Right lobe of liver (tissue), 6 donors: ENCODE measurements around the gene LRRC7. TPM values are rescaled to one million over a fixed set of nuclear protein-coding genes. Genes with fewer than 3 reads are reported as not detected.

ENCODE experiments used
- ATAC-seq, 4 donors: fragments of 200-7000 bp; cut with Tn5 transposase; one replicate each; pipeline ENCODE4 v1.9.1; 2020; ENCODE audit warnings: mild to moderate bottlenecking in 4 of 4, moderate library complexity in 4 of 4
- DNase-seq, 3 donors: peaks; one replicate each; pipeline ENCODE4 v3.0.0-alpha.2; 2020
- H3K27ac ChIP-seq, 3 donors: fragments of 200-600 bp; one replicate each; pipeline ENCODE4 v1.8.0; 2022
- H3K27me3 ChIP-seq, 2 donors: fragments of 200-600 bp; one replicate each; pipeline ENCODE4 v1.8.0; 2022
- H3K36me3 ChIP-seq, 4 donors: fragments of 200-600 bp; sonication (generic) in 1 of 4; one replicate each; pipeline versions ENCODE4 v1.5.1 to v1.8.0; 2017 to 2022; ENCODE audit warnings: control low read depth in 1 of 4
- H3K4me1 ChIP-seq, 4 donors: fragments of 200-600 bp; sonication (generic) in 1 of 4; one replicate each; pipeline versions ENCODE4 v1.5.1 to v1.8.0; 2017 to 2022; ENCODE audit warnings: control low read depth in 1 of 4
- H3K4me3 ChIP-seq, 3 donors: fragments of 200-600 bp; one replicate each; pipeline ENCODE4 v1.8.0; 2022
- H3K9me3 ChIP-seq, 4 donors: fragments of 200-600 bp; sonication (generic) in 1 of 4; one replicate each; pipeline versions ENCODE4 v1.5.1 to v1.8.0; 2017 to 2022; ENCODE audit warnings: control low read depth in 1 of 4
- CTCF ChIP-seq, 4 donors: fragments of 200-600 bp in 3 of 4; fragments of 450-650 bp in 1 of 4; IDR thresholded peaks; one replicate each; pipeline versions ENCODE4 v1.5.1 to v1.8.0; 2016 to 2022; ENCODE audit warnings: antibody characterized with exemption in 4 of 4, mild to moderate bottlenecking in 2 of 4
- POLR2A ChIP-seq: fragments of 450-650 bp; IDR thresholded peaks from one replicate; pipeline ENCODE4 v1.6.1; 2017; ENCODE audit warnings: antibody characterized with exemption, mild to moderate bottlenecking
- WGBS: methylation state at CpG from one replicate; pipeline ENCODE4 v1.1.6; 2018; ENCODE audit warnings: low coverage, low lambda C conversion rate; ENCODE audit not compliant: insufficient coverage; ENCODE audit errors: missing lambda C conversion rate; 5-methylcytosine and 5-hydroxymethylcytosine counted together
- intact Hi-C, 2 donors: fragments of 100-400 bp; cut with DNase I; formaldehyde crosslinking; loops; one replicate each; pipeline versions ENCODE4 v1.11.2 to v1.14.1; 2022
- total RNA-seq, 6 experiments: library from RNA; depleted of rRNA in 2 of 6; stranded (reverse); fragments of >200 nt in 2 of 6; fragmentation: NEBNext Ultra II Directional in 3 of 6; extraction: Animal tissue kit (Norgen Biotek cat#: 25700) in 3 of 6; gene quantifications; one replicate each; pipeline versions ENCODE4 v1.1.0 to v1.2.4, GENCODE V29; 2016 to 2023
- donor health status: DM: no; HTN: yes; CAD: no.
- donor health status: DM: no; HTN: no; CAD: no.
- donor health status: DM: no; HTN: no; CAD: no.
- donor health status: DM: no; HTN: yes; CAD: no.
- donor health status: DM: no; HTN: yes; CAD: no.

LRRC7 gene
- total RNA-seq, 6 experiments from 2014 or later: 0.06 to 0.66 (median 0.22) TPM

- TF ChIP-seq POLR2A (no peak), CTCF (IDR thresholded peaks at IDR 0.05) (no peak)
- no peak for ATAC-seq
- Histone ChIP-seq H3K4me3 (no peak overlapping the region), H3K27ac (no peak overlapping the region), H3K27me3 (no peaks in the 10 kb centered on the region), H3K9me3 (no peaks in the 10 kb centered on the region), H3K36me3 (no peaks in the 10 kb centered on the region), H3K4me1 (no peaks in the 10 kb centered on the region)
- no peak for DNase-seq
- 80% methylated on average over 3 of the region's 5 CpGs for WGBS
- intact Hi-C loops: no loop called here
Measured at GRCh38 chr1:70169018-70169839, 601.5 kb downstream of the LRRC7 start.

- DNase-seq: no peak
- 77% methylated on average over 1 of the region's 1 CpG for WGBS
- intact Hi-C loops: no loop called here
Measured at GRCh38 chr1:70171512-70171911, 603.8 kb downstream of the LRRC7 start.

More at GRCh38 chr1:70171512-70171911, 603.8 kb downstream of the LRRC7 start:
- ATAC-seq: no peak
- TF ChIP-seq POLR2A (no peak), CTCF (IDR thresholded peaks at IDR 0.05) (no peak)
- no peak overlapping the region for H3K4me3 ChIP-seq
- no peak overlapping the region for H3K27ac ChIP-seq
- H3K4me1 ChIP-seq: no peaks in the 10 kb centered on the region
- H3K36me3 ChIP-seq: no peaks in the 10 kb centered on the region
- no peaks in the 10 kb centered on the region for H3K27me3 ChIP-seq
- no peaks in the 10 kb centered on the region for H3K9me3 ChIP-seq
